ENCODE results near the gene MGMT. TPM values are rescaled to one million over a fixed set of nuclear protein-coding genes. Genes with fewer than 3 reads are reported as not detected.

MGMT gene
- total and polyA plus RNA-seq, 9 of the 15 experiments (the other 6 are each of a cell fraction or from before 2014, with no cell fraction given): 0.03 to 0.29 (median 0.11) TPM; not detected in 4

DNA sequence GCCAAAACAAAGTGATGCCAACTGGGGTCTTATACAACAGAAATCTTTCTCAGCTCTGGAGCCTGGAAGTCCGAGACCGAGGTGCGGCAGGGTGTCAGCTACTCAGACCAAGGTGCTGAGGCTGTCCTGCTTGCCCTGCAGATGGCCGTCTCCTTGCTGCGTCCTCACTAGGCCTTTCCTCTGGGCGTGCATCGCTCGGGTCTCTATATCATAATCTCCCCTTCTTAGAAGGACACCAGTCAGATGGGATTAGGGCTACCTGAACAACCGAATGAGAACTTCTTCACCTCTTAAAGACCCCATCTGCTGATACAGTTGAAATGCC lies 252.3 kb downstream of the MGMT start:
- Histone ChIP-seq H4K20me1 (replicated peaks; ENCODE audit: control insufficient read depth, insufficient read depth, low read length) (no peaks in the 10 kb centered on the region), H3K9me3 (replicated peaks; ENCODE audit: control insufficient read depth, insufficient read depth, low read depth, low read length) (no peaks in the 10 kb centered on the region), H3K9me1 (ENCODE audit: control insufficient read depth, insufficient read depth, low read length) (no peaks in the 10 kb centered on the region), H3K9ac (ENCODE audit: insufficient read depth in 1 of 2, low read depth in 2 of 2, low read length in 2 of 2) (no peak overlapping the region), H3K27ac (ENCODE audit: extremely low read depth, low read depth, low read length) (no peak overlapping the region), H3K4me2 (ENCODE audit: insufficient read depth, low read length) (no peak overlapping the region), H3K4me1 (replicated peaks in 1 of 2; ENCODE audit: control insufficient read depth in 2 of 2, insufficient read depth in 2 of 2, low read length in 2 of 2) (no peaks in the 10 kb centered on the region), H2AFZ (ENCODE audit: low read depth, low read length) (no peak overlapping the region), H3K79me2 (ENCODE audit: control insufficient read depth, insufficient read depth, low read length) (no peaks in the 10 kb centered on the region), H3K36me3 (ENCODE audit: control insufficient read depth, insufficient read depth, low read length) (no peaks in the 10 kb centered on the region), H3K4me3 (no peak overlapping the region), H3K27me3 (ENCODE audit: control insufficient read depth in 2 of 2, insufficient read depth in 2 of 2, low read length in 2 of 2) (peaks cover 0 to 26% of the 10 kb centered on the region in 2 experiments; a peak in 4 of 5 replicates)
- intact Hi-C loops (cut with micrococcal nuclease): no loop called here
- TF ChIP-seq PHF20 (IDR thresholded peaks at IDR 0.05; ENCODE audit: partially characterized antibody) (no peak), U2AF2 (optimal IDR thresholded peaks at IDR 0.05; ENCODE audit: low read depth, low read length) (no peak), ZNF79 (CRISPR knock-in tag; IDR thresholded peaks at IDR 0.05; ENCODE audit: low read depth) (no peak), GATA2 (CRISPR knock-in tag; IDR thresholded peaks at IDR 0.05) (no peak), GABPB2 (CRISPR knock-in tag; conservative IDR thresholded peaks at IDR 0.05) (no peak)
- TF ChIP-seq, protein P1, sequence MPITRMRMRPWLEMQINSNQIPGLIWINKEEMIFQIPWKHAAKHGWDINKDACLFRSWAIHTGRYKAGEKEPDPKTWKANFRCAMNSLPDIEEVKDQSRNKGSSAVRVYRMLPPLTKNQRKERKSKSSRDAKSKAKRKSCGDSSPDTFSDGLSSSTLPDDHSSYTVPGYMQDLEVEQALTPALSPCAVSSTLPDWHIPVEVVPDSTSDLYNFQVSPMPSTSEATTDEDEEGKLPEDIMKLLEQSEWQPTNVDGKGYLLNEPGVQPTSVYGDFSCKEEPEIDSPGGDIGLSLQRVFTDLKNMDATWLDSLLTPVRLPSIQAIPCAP (CRISPR knock-in tag; IDR thresholded peaks at IDR 0.05; ENCODE audit: borderline replicate concordance): no peak
- TF ChIP-seq, protein P2, sequence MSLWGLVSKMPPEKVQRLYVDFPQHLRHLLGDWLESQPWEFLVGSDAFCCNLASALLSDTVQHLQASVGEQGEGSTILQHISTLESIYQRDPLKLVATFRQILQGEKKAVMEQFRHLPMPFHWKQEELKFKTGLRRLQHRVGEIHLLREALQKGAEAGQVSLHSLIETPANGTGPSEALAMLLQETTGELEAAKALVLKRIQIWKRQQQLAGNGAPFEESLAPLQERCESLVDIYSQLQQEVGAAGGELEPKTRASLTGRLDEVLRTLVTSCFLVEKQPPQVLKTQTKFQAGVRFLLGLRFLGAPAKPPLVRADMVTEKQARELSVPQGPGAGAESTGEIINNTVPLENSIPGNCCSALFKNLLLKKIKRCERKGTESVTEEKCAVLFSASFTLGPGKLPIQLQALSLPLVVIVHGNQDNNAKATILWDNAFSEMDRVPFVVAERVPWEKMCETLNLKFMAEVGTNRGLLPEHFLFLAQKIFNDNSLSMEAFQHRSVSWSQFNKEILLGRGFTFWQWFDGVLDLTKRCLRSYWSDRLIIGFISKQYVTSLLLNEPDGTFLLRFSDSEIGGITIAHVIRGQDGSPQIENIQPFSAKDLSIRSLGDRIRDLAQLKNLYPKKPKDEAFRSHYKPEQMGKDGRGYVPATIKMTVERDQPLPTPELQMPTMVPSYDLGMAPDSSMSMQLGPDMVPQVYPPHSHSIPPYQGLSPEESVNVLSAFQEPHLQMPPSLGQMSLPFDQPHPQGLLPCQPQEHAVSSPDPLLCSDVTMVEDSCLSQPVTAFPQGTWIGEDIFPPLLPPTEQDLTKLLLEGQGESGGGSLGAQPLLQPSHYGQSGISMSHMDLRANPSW (CRISPR knock-in tag; IDR thresholded peaks at IDR 0.05): no peak
- ATAC-seq: no peak
- FAIRE-seq: no peak
- BruUV-seq (replicated peaks): no TSS peak
- ChIA-PET POLR2A (no interaction called here), CTCF (ENCODE audit: low intra/inter-chr PET ratio) (no interaction called here)
- WGBS (ENCODE audit: insufficient coverage, low coverage, missing lambda C conversion rate): 0% methylated on average over 6 of the region's 9 CpGs
- no peak for DNase-seq (ENCODE audit: extremely low read depth in 1 of 4, low spot score in 3 of 4)
- in situ Hi-C loops (cut with MboI): no loop called here

All from K562 (cell line).